Immature natural killer cell (primary cell): ENCODE data around the gene SETD6. TPM values are rescaled to one million over a fixed set of nuclear protein-coding genes. Genes with fewer than 3 reads are reported as not detected.

ENCODE experiments used
- DNase-seq, 3 donors: peaks; one replicate each; pipeline ENCODE4 v3.0.0; 2022; ENCODE audit warnings: mixed read lengths in 1 of 3
- H3K27ac Mint-ChIP-seq, 6 donors: one replicate each; pipeline ENCODE4 v1.8.0; 2020; ENCODE audit warnings: mixed read lengths in 6 of 6, mild to moderate bottlenecking in 5 of 6, inconsistent platforms in 4 of 6, moderate library complexity in 3 of 6
- H3K27me3 Mint-ChIP-seq, 3 donors: one replicate each; pipeline ENCODE4 v1.8.0; 2020 to 2021; ENCODE audit warnings: low read depth in 3 of 3, mild to moderate bottlenecking in 3 of 3, mixed read lengths in 3 of 3, moderate library complexity in 3 of 3, inconsistent platforms in 1 of 3
- H3K36me3 Mint-ChIP-seq, 3 donors: one replicate each; pipeline ENCODE4 v1.8.0; 2020; ENCODE audit warnings: mixed read lengths in 3 of 3, inconsistent platforms in 2 of 3, mild to moderate bottlenecking in 2 of 3
- H3K4me1 Mint-ChIP-seq, 2 donors: one replicate each; pipeline ENCODE4 v1.8.0; 2020; ENCODE audit warnings: inconsistent platforms in 2 of 2, mild to moderate bottlenecking in 2 of 2, mixed read lengths in 2 of 2, moderate library complexity in 1 of 2
- H3K4me3 Mint-ChIP-seq, 5 donors: one replicate each; pipeline ENCODE4 v1.8.0; 2020; ENCODE audit warnings: mild to moderate bottlenecking in 5 of 5, mixed read lengths in 5 of 5, inconsistent platforms in 3 of 5, moderate library complexity in 3 of 5
- H3K9me3 Mint-ChIP-seq, 6 donors: one replicate each; pipeline ENCODE4 v1.8.0; 2020; ENCODE audit warnings: mild to moderate bottlenecking in 6 of 6, mixed read lengths in 6 of 6, inconsistent platforms in 4 of 6, moderate library complexity in 3 of 6
- polyA plus RNA-seq, 3 donors: library from polyadenylated mRNA; unstranded; fragments of 300-500 nt; fragmentation: Illumina TruSeq; gene quantifications; one replicate each; pipeline ENCODE4 v1.2.3, GENCODE V29; 2021

The SETD6 gene
- polyA plus RNA-seq, 3 donors from 2014 or later, result 4.5 to 11.9 (median 5.9) TPM

DNA sequence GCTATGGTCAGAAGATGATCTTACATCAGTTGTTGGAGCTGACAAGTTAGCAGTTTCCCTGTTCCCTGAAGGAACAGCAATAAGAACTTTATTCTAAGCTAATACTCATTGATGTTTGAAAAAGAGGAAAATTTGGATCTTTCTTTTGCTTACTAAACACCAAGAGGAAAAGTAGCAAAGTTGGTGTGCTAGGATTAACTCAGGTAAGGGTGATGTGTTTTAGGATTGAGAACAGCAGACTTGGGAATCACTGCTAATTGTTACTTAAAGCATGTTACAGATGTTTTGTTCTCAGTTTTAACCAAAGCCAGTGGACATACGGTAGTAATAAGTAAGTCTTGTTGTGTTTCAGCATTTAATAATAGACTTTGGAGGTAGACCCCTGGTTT is 3.7 kb downstream of the SETD6 start:
- Mint-ChIP-seq H3K9me3 (no peaks in the 10 kb centered on the region), H3K4me3 (no peak overlapping the region), H3K27me3 (peaks cover 0 to 7% (median 2%) of the 10 kb centered on the region in 3 donors), H3K27ac (peak overlapping the region in 1 of 6 donors; percentile 25), H3K4me1 (peaks cover 14 to 15% of the 10 kb centered on the region in 2 donors), H3K36me3 (peaks cover 4 to 28% (median 20%) of the 10 kb centered on the region in 3 donors)
- no peak for DNase-seq

DNA sequence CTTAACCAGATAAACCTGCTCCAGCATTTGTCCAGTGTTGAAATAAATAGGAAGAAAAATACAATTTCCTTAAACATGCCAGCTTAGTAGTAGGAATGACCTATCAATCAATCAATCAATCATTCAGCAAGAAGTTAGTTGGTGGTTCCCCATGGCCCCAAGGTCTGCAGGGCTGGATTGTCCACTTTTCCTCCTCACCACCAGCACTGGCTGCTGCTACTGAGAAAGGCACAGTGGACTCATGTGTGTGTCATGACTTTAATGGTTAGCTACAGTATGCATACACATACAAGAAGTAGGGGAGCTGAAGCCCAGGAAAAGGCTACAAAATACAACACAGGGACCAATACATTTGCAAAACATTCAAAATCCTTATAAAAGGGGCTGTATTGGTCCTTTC is 4.4 kb downstream of the SETD6 start:
- DNase-seq, result no peak
- Mint-ChIP-seq H3K27ac (peak overlapping the region in 1 of 6 donors; percentile 79), H3K9me3 (no peaks in the 10 kb centered on the region), H3K4me3 (no peak overlapping the region), H3K36me3 (peaks cover 4 to 33% (median 25%) of the 10 kb centered on the region in 3 donors), H3K4me1 (peaks cover 13 to 14% of the 10 kb centered on the region in 2 donors), H3K27me3 (peaks cover 0 to 7% (median 1%) of the 10 kb centered on the region in 3 donors)

- Mint-ChIP-seq H3K27me3 (peaks cover 0 to 2% (median 0%) of the 10 kb centered on the region in 3 donors), H3K4me3 (no peak overlapping the region), H3K36me3 (peaks cover 22 to 59% (median 41%) of the 10 kb centered on the region in 3 donors), H3K9me3 (no peaks in the 10 kb centered on the region), H3K4me1 (peaks cover 0 to 3% of the 10 kb centered on the region in 2 donors), H3K27ac (peak overlapping the region in 1 of 6 donors; percentile 43)
- no peak for DNase-seq
Measured at GRCh38 chr16:58530179-58530578, 14.9 kb downstream of the SETD6 start.

- no peaks in the 10 kb centered on the region for H3K9me3 Mint-ChIP-seq
- H3K4me3 Mint-ChIP-seq, result no peak overlapping the region
- H3K27ac Mint-ChIP-seq, result no peak overlapping the region
- H3K36me3 Mint-ChIP-seq, result peaks cover 23 to 58% (median 39%) of the 10 kb centered on the region in 3 donors
- peaks cover 3 to 15% of the 10 kb centered on the region in 2 donors for H3K4me1 Mint-ChIP-seq
- peaks cover 0 to 2% (median 0%) of the 10 kb centered on the region in 3 donors for H3K27me3 Mint-ChIP-seq
- no peak for DNase-seq
Measured at GRCh38 chr16:58532414-58532813, 17.1 kb downstream of the SETD6 start.

- Mint-ChIP-seq H3K9me3 (no peaks in the 10 kb centered on the region), H3K4me3 (no peak overlapping the region), H3K36me3 (peaks cover 36 to 69% (median 48%) of the 10 kb centered on the region in 3 donors), H3K27ac (no peak overlapping the region), H3K4me1 (peaks cover 3 to 24% of the 10 kb centered on the region in 2 donors), H3K27me3 (peaks cover 0 to 2% (median 0%) of the 10 kb centered on the region in 3 donors)
- no peak for DNase-seq
Measured at GRCh38 chr16:58533751-58534470, 18.6 kb downstream of the SETD6 start.

GRCh38 chr16:58535100-58535499 is 19.8 kb downstream of the SETD6 start:
- Mint-ChIP-seq H3K36me3 (peaks cover 38 to 74% (median 48%) of the 10 kb centered on the region in 3 donors), H3K27ac (peak overlapping the region in 2 of 6 donors; percentile 16 to 47), H3K27me3 (peaks cover 0 to 2% (median 0%) of the 10 kb centered on the region in 3 donors), H3K4me1 (peaks cover 3 to 24% of the 10 kb centered on the region in 2 donors), H3K9me3 (no peaks in the 10 kb centered on the region), H3K4me3 (no peak overlapping the region)
- no peak for DNase-seq

- no peak for DNase-seq
- H3K27ac Mint-ChIP-seq, result peak overlapping the region in 1 of 6 donors; percentile 62
- H3K36me3 Mint-ChIP-seq, result peaks cover 38 to 72% (median 46%) of the 10 kb centered on the region in 3 donors
- H3K9me3 Mint-ChIP-seq, result no peaks in the 10 kb centered on the region
- no peak overlapping the region for H3K4me3 Mint-ChIP-seq
- H3K27me3 Mint-ChIP-seq, result peaks cover 0 to 2% (median 0%) of the 10 kb centered on the region in 3 donors
- H3K4me1 Mint-ChIP-seq, result peaks cover 3 to 24% of the 10 kb centered on the region in 2 donors
Measured at GRCh38 chr16:58536278-58536677, 21.0 kb downstream of the SETD6 start.

DNA sequence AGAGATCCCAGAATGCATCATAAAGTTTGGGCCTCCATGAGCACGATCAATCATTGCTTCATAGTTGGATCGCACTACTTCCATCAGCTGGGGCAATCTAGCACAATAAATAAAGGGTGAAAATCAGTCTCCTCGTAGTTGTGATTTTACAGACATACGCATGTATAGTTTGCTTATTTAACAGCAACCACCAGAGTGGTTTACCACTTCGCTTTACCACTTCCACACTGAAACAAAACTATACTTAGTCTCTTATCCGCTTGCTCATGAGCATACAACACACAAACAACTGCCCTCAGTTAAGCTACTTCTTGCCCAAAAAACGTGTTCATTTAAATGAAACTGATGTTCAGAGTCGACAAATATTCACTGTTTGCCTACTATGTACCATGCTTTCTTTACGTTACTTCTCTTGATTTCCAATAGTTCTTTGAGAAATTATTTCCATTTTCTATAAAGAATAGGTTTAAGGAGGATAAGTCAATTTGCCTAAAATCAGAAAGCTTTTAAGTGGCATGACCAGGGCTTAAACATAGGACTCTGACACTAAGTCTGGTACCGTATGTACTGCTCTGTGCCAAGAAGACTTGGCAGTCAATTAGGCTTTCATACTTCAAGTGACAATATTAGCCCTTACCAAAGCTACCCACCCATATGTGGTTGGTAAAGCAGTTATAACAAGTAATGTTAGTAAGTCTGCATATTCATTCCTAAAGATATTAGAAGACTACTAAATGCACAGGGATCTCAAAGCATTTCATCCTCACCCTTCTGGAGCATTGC is 22.0 kb downstream of the SETD6 start:
- Mint-ChIP-seq H3K36me3 (peaks cover 31 to 71% (median 42%) of the 10 kb centered on the region in 3 donors), H3K9me3 (no peaks in the 10 kb centered on the region), H3K27me3 (peaks cover 0 to 2% (median 0%) of the 10 kb centered on the region in 3 donors), H3K4me3 (no peak overlapping the region), H3K27ac (peak overlapping the region in 3 of 6 donors; percentile 20 to 53 (median 51)), H3K4me1 (peaks cover 3 to 24% of the 10 kb centered on the region in 2 donors)
- DNase-seq, result no peak

GRCh38 chr16:58541711-58542110 is 26.4 kb downstream of the SETD6 start:
- no peak overlapping the region for H3K27ac Mint-ChIP-seq

GRCh38 chr16:58542291-58542690 is 27.0 kb downstream of the SETD6 start:
- H3K4me3 Mint-ChIP-seq, result no peak overlapping the region
- H3K4me1 Mint-ChIP-seq, result peaks cover under 1 to 10% of the 10 kb centered on the region in 2 donors
- H3K9me3 Mint-ChIP-seq, result no peaks in the 10 kb centered on the region
- no peak for DNase-seq
- no peaks in the 10 kb centered on the region for H3K27me3 Mint-ChIP-seq
- peak overlapping the region in 2 of 6 donors; percentile 27 to 67 for H3K27ac Mint-ChIP-seq
- H3K36me3 Mint-ChIP-seq, result peaks cover 21 to 77% (median 45%) of the 10 kb centered on the region in 3 donors

More at GRCh38 chr16:58541711-58542110, 26.4 kb downstream of the SETD6 start:
- H3K4me1 Mint-ChIP-seq, result peaks cover 3 to 16% of the 10 kb centered on the region in 2 donors
- no peaks in the 10 kb centered on the region for H3K9me3 Mint-ChIP-seq
- peaks cover 22 to 78% (median 41%) of the 10 kb centered on the region in 3 donors for H3K36me3 Mint-ChIP-seq
- no peaks in the 10 kb centered on the region for H3K27me3 Mint-ChIP-seq
- no peak for DNase-seq
- no peak overlapping the region for H3K4me3 Mint-ChIP-seq

DNA sequence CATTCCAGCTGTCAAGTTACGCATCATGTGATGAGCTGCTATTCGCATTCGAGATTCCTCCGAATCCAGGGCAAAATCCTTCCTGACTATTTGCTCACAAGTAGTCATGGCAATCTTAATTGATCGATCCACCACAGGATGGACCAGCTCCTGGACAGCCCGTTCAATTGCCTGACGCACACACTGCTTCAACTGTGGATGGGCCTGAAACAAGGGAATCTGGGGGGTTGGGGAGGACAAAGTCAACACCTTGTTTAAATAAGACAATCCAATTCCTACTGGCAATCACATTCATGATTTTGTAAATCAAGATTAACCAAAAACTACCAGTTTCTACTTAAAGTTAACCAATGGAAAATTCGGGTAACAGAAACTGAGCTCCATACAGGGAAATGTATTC is 28.4 kb downstream of the SETD6 start:
- DNase-seq, result no peak
- Mint-ChIP-seq H3K9me3 (no peaks in the 10 kb centered on the region), H3K4me3 (no peak overlapping the region), H3K27me3 (no peaks in the 10 kb centered on the region), H3K27ac (no peak overlapping the region), H3K36me3 (peaks cover 9 to 63% (median 32%) of the 10 kb centered on the region in 3 donors), H3K4me1 (no peaks in the 10 kb centered on the region)

GRCh38 chr16:58548378-58548777 is 33.1 kb downstream of the SETD6 start:
- no peak overlapping the region for H3K4me3 Mint-ChIP-seq
- peaks cover 12 to 64% (median 37%) of the 10 kb centered on the region in 3 donors for H3K36me3 Mint-ChIP-seq

DNA sequence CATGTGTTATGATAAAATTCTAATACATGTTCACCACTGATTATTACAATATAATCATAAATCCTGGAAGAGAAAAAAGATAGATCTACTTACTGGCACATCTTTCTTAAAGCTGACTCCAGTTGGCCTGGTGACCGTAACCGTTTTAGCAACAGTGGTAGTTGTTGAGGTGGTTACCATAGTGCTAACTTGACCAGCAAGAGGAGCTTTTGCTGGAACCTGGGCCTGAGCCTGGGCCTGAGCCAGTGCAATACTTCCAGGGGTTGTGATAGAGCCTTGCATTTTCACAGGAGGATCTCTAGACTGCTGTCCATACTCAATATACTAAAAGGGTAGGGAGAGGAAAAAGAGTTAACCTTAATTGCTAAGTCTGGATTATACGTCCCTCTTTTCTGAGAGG is 36.2 kb downstream of the SETD6 start:
- DNase-seq, result no peak
- Mint-ChIP-seq H3K27ac (no peak overlapping the region), H3K9me3 (no peaks in the 10 kb centered on the region), H3K4me1 (no peaks in the 10 kb centered on the region), H3K36me3 (peaks cover 15 to 62% (median 22%) of the 10 kb centered on the region in 3 donors), H3K4me3 (no peak overlapping the region), H3K27me3 (peaks cover 0 to 4% (median 0%) of the 10 kb centered on the region in 3 donors)

More at GRCh38 chr16:58548378-58548777, 33.1 kb downstream of the SETD6 start:
- DNase-seq, result no peak
- H3K27me3 Mint-ChIP-seq, result peaks cover 0 to 4% (median 0%) of the 10 kb centered on the region in 3 donors
- no peaks in the 10 kb centered on the region for H3K9me3 Mint-ChIP-seq
- peak overlapping the region in 1 of 6 donors; percentile 6 for H3K27ac Mint-ChIP-seq
- H3K4me1 Mint-ChIP-seq, result no peaks in the 10 kb centered on the region

GRCh38 chr16:58556678-58557077 is 41.4 kb downstream of the SETD6 start:
- DNase-seq, result no peak
- Mint-ChIP-seq H3K9me3 (no peaks in the 10 kb centered on the region), H3K27ac (no peak overlapping the region), H3K36me3 (peaks cover 13 to 56% (median 16%) of the 10 kb centered on the region in 3 donors), H3K4me3 (no peak overlapping the region), H3K4me1 (peaks cover 0 to 4% of the 10 kb centered on the region in 2 donors), H3K27me3 (peaks cover 0 to 4% (median 0%) of the 10 kb centered on the region in 3 donors)
